Choroid plexus epithelial cell (primary cell): ENCODE measurements around the gene KCNQ1.

Experiments used
- DNase-seq: peaks from one replicate; pipeline ENCODE4 v3.0.0-alpha.2; 2010; ENCODE audit warnings: low read depth
- H3K4me3 ChIP-seq: 2 replicates; pipeline ENCODE4 v1.5.1; 2011; ENCODE audit warnings: low read depth, mild to moderate bottlenecking, control low read depth, low read length, moderate library complexity
- TF ChIP-seq, protein P1 (sequence below): conservative IDR thresholded peaks from 2 replicates; pipeline ENCODE4 v1.5.1; 2011; ENCODE audit warnings: low read depth, mild to moderate bottlenecking, control low read depth, inconsistent platforms, low read length, moderate library complexity

KCNQ1 gene

DNA sequence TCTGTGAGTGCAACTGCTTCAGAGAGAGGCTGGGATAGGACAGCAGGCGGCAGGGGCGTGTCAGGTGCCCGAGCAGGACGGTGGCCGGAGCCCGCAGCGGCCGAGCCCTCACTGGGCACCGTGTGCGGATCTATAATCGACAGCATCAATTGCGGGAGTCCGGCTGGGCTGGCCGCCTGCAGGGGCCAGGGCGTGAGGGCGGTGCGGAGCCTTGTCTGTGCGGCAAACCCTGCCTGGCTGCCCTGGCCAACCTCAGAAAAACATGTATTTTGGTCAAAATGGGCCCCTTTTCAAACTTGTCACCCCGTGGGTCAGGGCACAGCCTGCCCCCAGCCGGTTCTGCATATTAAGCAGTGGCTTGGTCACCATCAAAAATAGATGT, 346.3 kb downstream of the KCNQ1 start:
- TF ChIP-seq, protein P1, sequence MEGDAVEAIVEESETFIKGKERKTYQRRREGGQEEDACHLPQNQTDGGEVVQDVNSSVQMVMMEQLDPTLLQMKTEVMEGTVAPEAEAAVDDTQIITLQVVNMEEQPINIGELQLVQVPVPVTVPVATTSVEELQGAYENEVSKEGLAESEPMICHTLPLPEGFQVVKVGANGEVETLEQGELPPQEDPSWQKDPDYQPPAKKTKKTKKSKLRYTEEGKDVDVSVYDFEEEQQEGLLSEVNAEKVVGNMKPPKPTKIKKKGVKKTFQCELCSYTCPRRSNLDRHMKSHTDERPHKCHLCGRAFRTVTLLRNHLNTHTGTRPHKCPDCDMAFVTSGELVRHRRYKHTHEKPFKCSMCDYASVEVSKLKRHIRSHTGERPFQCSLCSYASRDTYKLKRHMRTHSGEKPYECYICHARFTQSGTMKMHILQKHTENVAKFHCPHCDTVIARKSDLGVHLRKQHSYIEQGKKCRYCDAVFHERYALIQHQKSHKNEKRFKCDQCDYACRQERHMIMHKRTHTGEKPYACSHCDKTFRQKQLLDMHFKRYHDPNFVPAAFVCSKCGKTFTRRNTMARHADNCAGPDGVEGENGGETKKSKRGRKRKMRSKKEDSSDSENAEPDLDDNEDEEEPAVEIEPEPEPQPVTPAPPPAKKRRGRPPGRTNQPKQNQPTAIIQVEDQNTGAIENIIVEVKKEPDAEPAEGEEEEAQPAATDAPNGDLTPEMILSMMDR, result no peak
- no peak for DNase-seq
- H3K4me3 ChIP-seq, result no peak overlapping the region

DNA sequence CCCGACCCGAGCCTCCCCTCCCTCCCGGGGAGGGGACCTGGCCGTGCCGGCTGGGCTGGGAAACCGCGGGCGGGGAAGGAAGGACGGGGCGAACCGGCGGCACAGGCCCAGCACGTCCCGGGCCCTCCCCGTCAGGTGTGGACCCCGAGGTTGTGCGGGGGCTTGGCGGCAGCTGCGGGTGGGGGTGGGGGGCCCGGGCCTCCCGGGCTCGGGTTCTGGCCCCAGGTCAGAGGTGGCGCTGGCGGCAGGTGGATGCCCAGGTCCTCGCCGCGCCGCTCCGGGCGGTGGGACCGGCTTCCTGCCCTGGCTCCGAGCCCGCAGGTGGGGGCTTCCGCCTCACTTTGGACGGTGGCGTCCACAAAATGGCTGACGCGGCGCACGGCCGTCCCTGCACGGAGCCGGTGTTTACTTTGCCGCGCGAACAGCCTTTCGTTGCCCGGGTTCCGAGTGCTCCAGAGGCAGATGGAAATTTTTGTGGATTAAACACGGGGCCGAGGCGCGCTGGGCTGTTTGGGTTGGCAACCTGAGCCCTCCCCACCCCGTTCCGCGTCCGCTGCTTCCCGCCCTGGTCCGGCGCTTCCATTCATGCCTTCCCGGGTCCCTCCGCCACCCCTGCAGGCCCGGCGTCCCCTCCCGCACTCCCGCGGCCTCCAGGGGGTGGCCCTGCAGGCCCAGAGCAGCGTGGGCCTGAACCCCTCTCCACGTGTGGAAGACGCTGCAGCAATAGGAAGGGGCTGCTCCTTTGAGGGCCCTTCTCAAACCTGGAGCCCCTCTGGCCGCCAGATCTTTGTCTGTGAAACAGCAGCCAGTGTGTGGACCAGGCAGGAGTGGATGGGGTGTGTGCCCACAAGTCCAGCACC, 346.9 kb downstream of the KCNQ1 start:
- TF ChIP-seq, protein P1, result no peak
- H3K4me3 ChIP-seq, result peak overlapping the region; percentile 42
- no peak for DNase-seq

DNA sequence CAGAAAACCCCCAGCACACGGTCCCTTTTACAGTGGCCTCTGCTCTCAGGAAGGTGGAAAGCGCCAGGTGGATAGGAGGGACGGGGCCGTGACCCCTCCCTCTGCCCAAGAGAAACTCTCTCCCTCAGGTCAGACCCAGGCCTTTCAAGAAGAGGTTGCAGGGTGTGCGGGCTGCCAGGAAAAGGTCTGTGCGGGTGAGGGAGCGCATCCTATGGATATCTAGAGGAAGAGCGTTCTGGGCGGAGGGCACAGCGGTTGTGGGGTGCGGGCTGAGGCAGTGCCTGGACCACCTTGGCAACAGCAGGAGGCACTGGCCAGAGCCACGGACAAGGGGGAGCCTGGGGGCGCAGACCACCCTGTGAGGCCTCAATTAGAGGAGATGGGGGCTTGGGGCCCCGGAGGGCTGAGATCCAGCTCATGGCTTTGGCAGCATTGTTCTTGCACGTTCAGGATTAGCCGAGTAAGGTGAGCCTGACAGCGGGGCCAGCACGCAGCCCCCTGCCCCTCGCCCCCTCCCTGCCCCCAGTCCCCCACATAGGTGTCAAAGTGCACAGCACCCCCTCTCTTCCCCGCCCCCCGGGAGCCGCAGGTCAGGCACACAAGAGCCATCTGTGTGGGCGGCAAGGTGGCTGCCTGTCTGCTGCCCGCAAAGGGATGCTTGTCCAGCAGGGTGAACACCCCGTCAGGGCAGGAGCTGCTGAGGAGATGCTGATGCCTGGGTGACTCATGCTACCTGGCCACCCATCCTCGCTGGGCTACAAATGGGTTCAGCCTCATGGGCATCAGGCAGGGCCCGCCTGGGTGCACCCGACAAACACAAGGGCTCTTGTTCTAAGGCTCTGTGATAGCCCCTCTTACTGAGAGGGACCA, 347.8 kb downstream of the KCNQ1 start:
- no peak for DNase-seq
- TF ChIP-seq, protein P1, result no peak
- no peak overlapping the region for H3K4me3 ChIP-seq

DNA sequence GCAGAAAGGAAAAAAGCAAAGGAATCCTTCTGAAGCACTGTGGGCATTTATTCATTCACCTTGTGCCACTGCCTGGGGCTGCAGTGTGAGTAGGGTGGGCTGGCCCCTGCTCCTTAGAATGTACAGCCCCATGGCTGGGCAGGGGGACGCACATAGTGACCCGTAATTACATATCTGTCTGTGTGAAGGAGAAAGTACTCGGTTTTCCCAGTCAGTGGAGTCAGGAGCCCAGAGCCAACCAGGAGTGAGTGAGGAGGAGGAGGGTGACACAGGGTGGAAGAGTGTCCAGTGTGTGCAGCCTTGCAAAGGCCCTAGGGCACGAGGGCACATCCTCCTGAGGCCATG, 348.9 kb downstream of the KCNQ1 start:
- DNase-seq, result no peak
- TF ChIP-seq, protein P1, result no peak
- H3K4me3 ChIP-seq, result no peak overlapping the region

DNA sequence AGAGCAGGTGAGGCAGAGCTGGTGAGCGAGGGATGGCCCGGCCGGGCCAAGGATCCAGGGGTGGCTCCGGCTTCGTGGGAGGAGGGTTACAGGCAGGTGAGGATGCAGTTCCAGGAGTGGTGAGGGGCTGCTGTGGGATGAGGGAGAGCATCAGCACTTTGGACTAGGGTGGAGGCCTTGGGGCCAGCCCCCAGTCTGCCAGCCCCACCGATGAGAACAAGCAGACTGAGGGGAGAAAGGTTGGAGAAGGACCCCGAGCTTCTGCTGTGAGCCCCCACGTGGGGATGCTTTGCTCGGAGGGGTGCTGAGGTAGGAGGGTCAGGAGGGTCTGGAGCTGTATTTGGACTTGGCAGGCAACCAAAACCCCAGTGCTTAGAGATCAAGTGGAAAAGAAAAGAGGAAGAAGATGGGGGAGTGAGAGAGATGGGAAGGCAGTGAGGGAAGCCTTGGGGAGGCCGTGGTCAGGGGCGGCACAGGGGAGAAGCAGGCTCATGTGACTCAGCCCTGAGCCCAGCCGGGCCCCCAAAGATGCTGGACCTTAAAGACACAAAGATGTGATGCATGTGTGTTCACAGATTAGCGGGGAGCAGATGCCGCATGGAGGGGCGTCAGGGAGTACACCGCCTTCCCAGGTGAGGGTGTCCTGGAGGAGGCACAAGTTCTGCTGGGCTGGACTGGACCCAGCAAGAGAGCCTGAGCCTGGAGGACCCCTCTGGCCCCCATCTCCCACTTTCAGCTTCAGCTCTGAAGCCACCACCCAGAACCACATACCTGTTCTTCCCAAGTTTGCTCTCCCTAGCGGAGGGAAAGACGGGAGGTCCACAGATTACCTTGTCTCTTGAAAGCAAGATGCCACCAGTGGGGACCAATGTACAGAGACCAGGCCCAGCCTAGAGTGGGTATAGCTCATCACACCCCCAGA, 349.5 kb downstream of the KCNQ1 start:
- TF ChIP-seq, protein P1, result no peak
- H3K4me3 ChIP-seq, result no peak overlapping the region
- DNase-seq, result no peak

DNA sequence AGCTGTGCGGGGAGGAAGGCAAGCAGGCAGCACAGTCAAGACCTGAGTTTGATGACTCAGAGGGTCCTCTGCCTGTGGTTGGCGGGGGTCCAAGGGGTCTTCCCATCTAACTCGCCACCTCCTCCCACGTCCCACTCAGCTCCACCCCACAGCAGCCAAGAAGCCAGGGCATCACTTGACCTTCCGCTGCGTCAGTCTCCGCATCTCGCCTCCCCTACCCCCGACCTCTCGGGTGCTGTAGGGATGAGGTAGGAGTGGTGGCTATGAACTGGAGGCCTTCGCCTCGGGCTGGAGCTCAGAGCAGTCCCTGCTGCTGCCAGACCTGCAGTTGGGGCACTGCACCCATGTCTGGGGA, 350.1 kb downstream of the KCNQ1 start:
- TF ChIP-seq, protein P1, result no peak
- no peak overlapping the region for H3K4me3 ChIP-seq
- DNase-seq, result no peak
